ENCODE results near the gene ARHGEF16.

The ARHGEF16 gene

DNA sequence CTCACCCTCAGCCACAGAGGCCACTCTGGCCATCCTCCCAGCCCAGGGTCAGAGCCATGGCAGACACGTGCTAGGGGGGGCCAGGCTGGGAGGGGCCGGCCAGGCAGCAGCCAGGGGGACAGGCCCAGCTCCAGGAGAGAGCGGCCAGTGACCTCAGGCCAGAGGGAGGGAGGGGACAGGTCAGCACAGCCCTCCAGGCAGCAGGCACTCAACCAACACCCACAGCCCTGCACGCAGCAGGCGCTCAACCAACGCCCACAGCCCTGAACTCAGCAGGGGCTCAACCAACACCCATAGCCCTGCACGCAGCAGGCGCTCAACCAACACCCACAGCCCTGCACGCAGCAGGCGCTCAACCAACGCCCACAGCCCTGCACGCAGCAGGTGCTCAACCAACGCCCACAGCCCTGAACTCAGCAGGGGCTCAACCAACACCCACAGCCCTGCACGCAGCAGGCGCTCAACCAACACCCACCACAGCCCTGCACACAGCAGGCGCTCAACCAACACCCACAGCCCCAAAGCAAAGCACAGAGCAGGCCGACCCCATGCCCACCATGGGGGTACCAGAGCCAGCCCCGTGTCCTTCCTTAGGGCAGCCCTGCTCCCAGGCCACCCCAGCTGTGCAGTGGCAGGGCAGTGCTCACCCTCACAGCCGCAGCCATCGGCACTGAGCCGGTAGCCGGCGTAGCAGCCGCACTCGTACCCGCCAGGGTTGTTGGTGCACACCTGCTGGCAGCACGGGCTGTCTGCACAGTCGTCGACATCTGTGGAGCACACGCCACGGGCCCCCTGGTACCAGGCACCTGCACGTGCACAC is 55.9 kb downstream of the ARHGEF16 start:
- in situ Hi-C loops (cut with MboI; ENCODE audit: low sequenced_read_pairs): no loop called here
- H3K9me3 ChIP-seq: no peaks in the 10 kb centered on the region
- no peak overlapping the region for H3K4me3 ChIP-seq
- H3K27me3 ChIP-seq (ENCODE audit: low read depth): no peaks in the 10 kb centered on the region
- H3K36me3 ChIP-seq (replicated peaks): no peaks in the 10 kb centered on the region
- no peaks in the 10 kb centered on the region for H3K4me1 ChIP-seq
- DNase-seq (ENCODE audit: low spot score in 2 of 2): no peak

DNA sequence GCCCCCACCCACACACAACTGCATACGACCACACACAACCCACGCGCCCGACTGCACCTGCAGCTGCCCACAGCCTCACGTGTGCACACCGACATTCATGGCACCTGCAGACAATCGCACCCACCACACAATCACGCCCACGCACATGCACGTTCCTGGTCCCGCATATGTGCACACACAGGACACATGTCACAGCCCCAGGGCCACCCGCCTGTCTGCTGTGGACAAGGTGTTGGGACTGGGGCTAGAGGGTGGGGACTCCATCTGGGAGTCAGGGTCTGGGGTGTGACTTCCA is 56.4 kb downstream of the ARHGEF16 start:
- Histone ChIP-seq H3K9me3 (no peaks in the 10 kb centered on the region), H3K36me3 (replicated peaks) (no peaks in the 10 kb centered on the region), H3K27me3 (ENCODE audit: low read depth) (no peaks in the 10 kb centered on the region), H3K4me3 (no peak overlapping the region), H3K4me1 (no peaks in the 10 kb centered on the region)
- DNase-seq (ENCODE audit: low spot score in 2 of 2): no peak
- in situ Hi-C loops (cut with MboI; ENCODE audit: low sequenced_read_pairs): no loop called here

DNA sequence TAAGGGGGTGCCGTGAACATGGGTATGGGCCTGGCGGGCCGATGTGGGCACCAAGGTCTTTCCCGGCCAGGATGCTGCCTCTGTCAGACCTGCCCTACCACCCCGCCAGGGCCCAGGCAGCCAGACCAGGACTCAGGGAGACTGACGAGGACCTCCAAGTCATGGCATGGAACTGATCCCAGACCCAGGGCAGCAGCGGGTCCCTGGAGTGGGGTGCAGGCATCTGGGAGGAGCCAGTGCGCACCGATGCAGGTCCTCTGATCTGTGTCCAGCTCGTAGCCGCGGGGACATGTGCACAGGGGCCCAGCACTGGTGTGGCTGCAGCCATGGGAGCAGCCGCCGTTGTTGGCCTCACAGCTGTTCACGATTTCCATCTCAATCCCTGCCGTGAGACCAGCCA is 56.8 kb downstream of the ARHGEF16 start:
- Histone ChIP-seq H3K36me3 (replicated peaks) (no peaks in the 10 kb centered on the region), H3K4me3 (no peak overlapping the region), H3K27me3 (ENCODE audit: low read depth) (no peaks in the 10 kb centered on the region), H3K9me3 (no peaks in the 10 kb centered on the region), H3K4me1 (no peaks in the 10 kb centered on the region)
- no peak for DNase-seq (ENCODE audit: low spot score in 2 of 2)
- in situ Hi-C loops (cut with MboI; ENCODE audit: low sequenced_read_pairs): no loop called here

- Histone ChIP-seq H3K4me3 (no peak overlapping the region), H3K4me1 (no peaks in the 10 kb centered on the region), H3K36me3 (replicated peaks) (no peaks in the 10 kb centered on the region), H3K9me3 (no peaks in the 10 kb centered on the region), H3K27me3 (ENCODE audit: low read depth) (no peaks in the 10 kb centered on the region)
- no peak for DNase-seq (ENCODE audit: low spot score in 2 of 2)
- in situ Hi-C loops (cut with MboI; ENCODE audit: low sequenced_read_pairs): no loop called here
These were observed 57.4 kb downstream of the ARHGEF16 start for GRCh38 chr1:3511856-3512255.

- H3K36me3 ChIP-seq (replicated peaks): no peaks in the 10 kb centered on the region
- no peaks in the 10 kb centered on the region for H3K4me1 ChIP-seq
- in situ Hi-C loops (cut with MboI; ENCODE audit: low sequenced_read_pairs): no loop called here
- H3K9me3 ChIP-seq: no peaks in the 10 kb centered on the region
- no peaks in the 10 kb centered on the region for H3K27me3 ChIP-seq (ENCODE audit: low read depth)
- no peak for DNase-seq (ENCODE audit: low spot score in 2 of 2)
- no peak overlapping the region for H3K4me3 ChIP-seq
These were observed 59.9 kb downstream of the ARHGEF16 start for GRCh38 chr1:3514404-3514803.

GRCh38 chr1:3515272-3515671 is 60.8 kb downstream of the ARHGEF16 start:
- in situ Hi-C loops (cut with MboI; ENCODE audit: low sequenced_read_pairs): no loop called here

GRCh38 chr1:3515774-3516480 is 61.5 kb downstream of the ARHGEF16 start:
- in situ Hi-C loops (cut with MboI; ENCODE audit: low sequenced_read_pairs): no loop called here

More at GRCh38 chr1:3515272-3515671, 60.8 kb downstream of the ARHGEF16 start:
- Histone ChIP-seq H3K9me3 (no peaks in the 10 kb centered on the region), H3K27me3 (ENCODE audit: low read depth) (no peaks in the 10 kb centered on the region), H3K4me1 (no peaks in the 10 kb centered on the region), H3K36me3 (replicated peaks) (no peaks in the 10 kb centered on the region), H3K4me3 (no peak overlapping the region)
- DNase-seq (ENCODE audit: low spot score in 2 of 2): no peak

DNA sequence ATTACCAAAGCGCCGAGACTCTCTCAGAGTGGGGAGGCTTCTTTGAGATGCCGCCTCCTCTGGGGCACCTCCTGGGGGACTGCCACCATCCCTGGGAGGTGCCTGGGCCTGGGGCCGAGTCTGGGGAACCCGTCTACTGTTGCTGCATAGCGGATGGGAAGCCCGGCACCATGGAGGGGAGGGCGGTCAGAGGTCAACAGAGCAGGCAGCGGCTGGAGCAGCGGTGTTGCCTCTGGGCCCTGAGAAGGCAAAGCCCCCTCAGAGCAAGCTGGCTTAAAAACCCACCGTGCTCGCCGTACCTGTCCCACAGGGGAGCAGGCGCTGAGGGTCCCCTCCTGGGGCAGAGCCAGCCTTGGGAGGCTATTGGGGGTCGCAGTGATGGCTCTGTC is 62.0 kb downstream of the ARHGEF16 start:
- Histone ChIP-seq H3K36me3 (replicated peaks) (no peaks in the 10 kb centered on the region), H3K27me3 (ENCODE audit: low read depth) (no peaks in the 10 kb centered on the region), H3K9me3 (no peaks in the 10 kb centered on the region), H3K4me3 (no peak overlapping the region), H3K4me1 (no peaks in the 10 kb centered on the region)
- DNase-seq (ENCODE audit: low spot score in 2 of 2): no peak
- in situ Hi-C loops (cut with MboI; ENCODE audit: low sequenced_read_pairs): no loop called here

More at GRCh38 chr1:3515774-3516480, 61.5 kb downstream of the ARHGEF16 start:
- no peaks in the 10 kb centered on the region for H3K36me3 ChIP-seq (replicated peaks)
- H3K4me1 ChIP-seq: no peaks in the 10 kb centered on the region
- H3K4me3 ChIP-seq: no peak overlapping the region
- H3K9me3 ChIP-seq: no peaks in the 10 kb centered on the region
- no peaks in the 10 kb centered on the region for H3K27me3 ChIP-seq (ENCODE audit: low read depth)
- DNase-seq (ENCODE audit: low spot score in 2 of 2): no peak

- no peaks in the 10 kb centered on the region for H3K9me3 ChIP-seq
- no peaks in the 10 kb centered on the region for H3K36me3 ChIP-seq (replicated peaks)
- DNase-seq (ENCODE audit: low spot score in 2 of 2): no peak
- no peak overlapping the region for H3K4me3 ChIP-seq
- H3K4me1 ChIP-seq: no peaks in the 10 kb centered on the region
- in situ Hi-C loops (cut with MboI; ENCODE audit: low sequenced_read_pairs): no loop called here
- H3K27me3 ChIP-seq (ENCODE audit: low read depth): no peaks in the 10 kb centered on the region
These were observed 62.6 kb downstream of the ARHGEF16 start for GRCh38 chr1:3516911-3517675.

DNA sequence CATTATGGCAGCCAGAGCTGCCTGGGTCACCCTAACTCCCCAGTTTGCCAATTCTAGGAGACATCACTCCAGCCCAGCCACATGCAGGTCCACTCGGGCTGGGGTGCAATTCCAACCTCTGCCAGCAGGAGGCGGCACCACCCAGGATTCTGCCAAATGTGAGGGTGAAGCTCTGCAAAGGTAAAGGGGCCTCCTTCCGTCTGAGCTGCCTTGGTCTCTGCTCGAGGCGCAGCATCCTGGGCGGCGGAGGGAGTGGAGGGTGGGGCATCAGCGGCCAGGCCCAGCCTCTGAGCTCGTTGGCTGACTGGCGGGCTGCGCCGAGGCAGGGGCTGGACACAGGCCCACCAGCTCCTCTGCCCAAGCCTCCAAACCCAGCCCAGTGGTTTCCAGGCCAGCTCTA is 63.8 kb downstream of the ARHGEF16 start:
- in situ Hi-C loops (cut with MboI; ENCODE audit: low sequenced_read_pairs): no loop called here
- DNase-seq (ENCODE audit: low spot score in 2 of 2): no peak
- no peak overlapping the region for H3K4me3 ChIP-seq
- no peaks in the 10 kb centered on the region for H3K27me3 ChIP-seq (ENCODE audit: low read depth)
- H3K4me1 ChIP-seq: no peaks in the 10 kb centered on the region
- no peaks in the 10 kb centered on the region for H3K36me3 ChIP-seq (replicated peaks)
- H3K9me3 ChIP-seq: no peaks in the 10 kb centered on the region

DNA sequence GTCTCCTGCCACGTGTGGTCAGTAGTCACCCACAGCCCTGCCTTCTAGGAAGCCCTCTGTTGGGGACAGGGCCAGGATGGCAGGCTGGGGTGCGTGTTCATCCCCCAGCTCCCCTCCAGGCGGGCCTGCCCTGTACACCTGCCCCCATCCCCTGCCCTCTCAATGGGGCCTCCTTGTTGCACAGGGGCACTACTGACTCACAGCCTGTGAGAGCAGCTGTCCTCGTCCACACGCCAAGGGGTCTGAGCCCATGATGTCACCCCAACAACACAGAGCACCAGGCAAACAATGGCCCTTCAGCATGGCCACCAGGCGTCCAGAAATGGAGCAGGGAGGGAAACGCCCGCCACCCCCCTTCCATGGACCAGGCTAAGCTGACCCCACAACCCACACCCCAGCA is 64.3 kb downstream of the ARHGEF16 start:
- H3K4me1 ChIP-seq: no peaks in the 10 kb centered on the region
- no peak overlapping the region for H3K4me3 ChIP-seq
- no peaks in the 10 kb centered on the region for H3K36me3 ChIP-seq (replicated peaks)
- H3K27me3 ChIP-seq (ENCODE audit: low read depth): no peaks in the 10 kb centered on the region
- no peaks in the 10 kb centered on the region for H3K9me3 ChIP-seq
- in situ Hi-C loops (cut with MboI; ENCODE audit: low sequenced_read_pairs): no loop called here
- no peak for DNase-seq (ENCODE audit: low spot score in 2 of 2)

DNA sequence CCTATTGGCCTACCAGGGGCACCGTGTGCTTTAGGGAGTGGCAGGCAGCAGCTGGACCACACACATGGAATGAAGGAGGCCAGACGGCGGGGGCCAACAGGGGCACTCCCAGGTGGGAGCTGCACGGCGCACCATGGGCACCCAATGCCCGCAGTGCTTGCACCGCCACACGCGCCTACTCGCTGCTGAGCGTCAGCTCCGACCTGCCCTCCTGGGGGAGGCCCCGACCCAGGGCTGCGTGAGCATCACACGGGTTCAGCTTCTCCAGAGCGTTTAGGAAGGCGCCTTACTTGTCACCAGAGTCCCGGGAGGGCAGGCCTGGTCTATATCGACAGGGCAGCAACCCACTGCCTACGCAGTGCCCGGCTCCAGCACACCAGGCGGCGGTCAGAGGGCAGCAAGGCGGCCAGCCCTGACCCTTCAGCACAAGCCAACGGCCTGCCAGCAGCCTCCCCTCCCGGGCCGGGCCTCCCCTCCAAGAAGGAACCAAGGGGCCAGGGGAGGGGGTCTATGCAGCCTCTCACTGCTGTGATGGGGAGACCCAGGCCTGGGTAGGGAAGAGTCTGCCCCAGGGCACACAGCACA is 64.9 kb downstream of the ARHGEF16 start:
- DNase-seq (ENCODE audit: low spot score in 2 of 2): no peak
- in situ Hi-C loops (cut with MboI; ENCODE audit: low sequenced_read_pairs): no loop called here
- H3K36me3 ChIP-seq (replicated peaks): no peaks in the 10 kb centered on the region
- H3K9me3 ChIP-seq: no peaks in the 10 kb centered on the region
- no peak overlapping the region for H3K4me3 ChIP-seq
- H3K4me1 ChIP-seq: no peaks in the 10 kb centered on the region
- H3K27me3 ChIP-seq (ENCODE audit: low read depth): no peaks in the 10 kb centered on the region

DNA sequence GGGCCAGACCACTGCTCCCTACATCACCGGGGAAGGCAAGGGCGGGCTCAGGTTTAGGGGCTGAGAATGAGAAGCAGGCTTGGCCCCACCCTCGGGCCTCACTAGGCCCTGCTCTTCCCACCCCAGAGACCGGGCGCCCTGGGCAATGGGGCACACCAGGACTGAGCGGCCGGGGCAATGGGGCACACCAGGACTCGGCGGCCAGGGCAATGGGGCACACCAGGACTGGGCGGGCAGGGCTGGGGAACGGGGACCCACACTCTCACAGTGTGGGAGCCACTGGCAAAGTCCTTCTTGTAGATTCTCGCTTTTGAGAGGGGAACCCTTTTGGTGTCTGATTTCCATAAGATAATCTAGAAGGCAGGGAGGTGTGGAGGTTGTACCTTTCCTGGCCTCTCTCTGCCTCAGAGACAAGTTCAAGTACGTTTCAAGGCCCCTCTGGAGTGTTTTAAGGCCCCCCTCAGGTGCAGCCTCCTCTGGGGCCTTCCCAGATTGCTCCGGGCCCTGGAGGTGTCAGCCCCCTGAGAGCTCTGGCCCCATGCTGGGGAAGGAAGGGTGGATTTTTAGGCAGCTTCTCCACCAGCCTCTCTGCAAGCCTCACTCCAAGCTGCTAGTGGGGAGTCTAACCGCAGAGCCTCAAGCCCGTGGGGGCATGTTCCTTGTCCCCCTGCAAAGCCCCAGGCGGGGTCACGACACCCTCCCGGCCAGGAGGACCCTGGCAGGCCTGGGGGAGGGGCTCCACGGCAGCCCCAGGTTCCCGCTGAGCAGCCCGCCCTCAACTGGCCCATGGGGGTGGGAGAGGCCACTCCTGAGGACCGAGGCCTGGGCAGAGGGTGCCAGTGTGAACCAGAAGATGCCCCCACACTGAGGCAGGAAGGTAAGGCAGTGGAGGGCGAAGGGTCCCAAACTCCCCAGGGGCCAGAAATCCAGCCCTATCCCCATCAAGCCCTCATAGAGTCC is 66.2 kb downstream of the ARHGEF16 start:
- Histone ChIP-seq H3K9me3 (no peaks in the 10 kb centered on the region), H3K4me1 (no peaks in the 10 kb centered on the region), H3K36me3 (replicated peaks) (no peaks in the 10 kb centered on the region), H3K4me3 (no peak overlapping the region), H3K27me3 (ENCODE audit: low read depth) (no peaks in the 10 kb centered on the region)
- in situ Hi-C loops (cut with MboI; ENCODE audit: low sequenced_read_pairs): no loop called here
- DNase-seq (ENCODE audit: low spot score in 2 of 2): no peak

Data from HAP-1 (cell line).